A673 (cell line): ENCODE results near the gene RUNDC3A. TPM values are rescaled to one million over a fixed set of nuclear protein-coding genes. Genes with fewer than 3 reads are reported as not detected.
A peak's percentile ranks its signal among the peaks of the same experiment; 100 is the strongest.

Experiments
- BruUV-seq: library from RNA; stranded (reverse); fragments of 400-500 nt; replicated peaks from 2 replicates; lab custom pipeline; 2021; lab: Mats Ljungman, UMichigan
- CTCF ChIA-PET: fragments of 300-600 bp; sonication (Branson Sonifier 250); formaldehyde crosslinking; loops from one replicate; lab custom pipeline; 2022; ENCODE audit warnings: antibody characterized with exemption; lab: Charles Lee
- POLR2A ChIA-PET: fragments of 300-600 bp; sonication (Branson Sonifier 250); formaldehyde crosslinking; loops from one replicate; lab custom pipeline; 2022; ENCODE audit warnings: antibody characterized with exemption; ENCODE audit not compliant: low non-redundant PET; lab: Charles Lee
- DNase-seq: peaks from one replicate; pipeline ENCODE4 v3.0.0-alpha.2; 2015; ENCODE audit warnings: low spot score
- H3K27ac ChIP-seq: fragments of 200-600 bp; sonication (generic); 2 replicates; pipeline ENCODE4 v1.5.1; 2016; ENCODE audit warnings: mixed run types, low read depth, mild to moderate bottlenecking, mixed read lengths, antibody characterized with exemption, low read length; ENCODE audit not compliant: poor library complexity, severe bottlenecking
- H3K27me3 ChIP-seq: fragments of 200-600 bp; sonication (generic); replicated peaks from 2 replicates; pipeline ENCODE4 v1.6.1; 2017; ENCODE audit warnings: mixed run types, low read depth, mild to moderate bottlenecking, mixed read lengths, antibody characterized with exemption, low read length; ENCODE audit not compliant: insufficient read depth, poor library complexity
- H3K36me3 ChIP-seq: fragments of 200-600 bp; sonication (generic); 2 replicates; pipeline ENCODE4 v1.6.1; 2016; ENCODE audit warnings: mixed run types, mild to moderate bottlenecking, mixed read lengths, antibody characterized with exemption, low read length; ENCODE audit not compliant: insufficient read depth, poor library complexity, severe bottlenecking
- H3K4me1 ChIP-seq: fragments of 200-600 bp; sonication (generic); 2 replicates; pipeline ENCODE4 v1.6.1; 2017; ENCODE audit warnings: mixed run types, mild to moderate bottlenecking, mixed read lengths, antibody characterized with exemption, low read length; ENCODE audit not compliant: insufficient read depth, poor library complexity, severe bottlenecking
- H3K4me3 ChIP-seq: fragments of 200-600 bp; sonication (generic); 2 replicates; pipeline ENCODE4 v1.5.1; 2016; ENCODE audit warnings: low read depth, mixed run types, mild to moderate bottlenecking, mixed read lengths, low read length; ENCODE audit not compliant: poor library complexity, severe bottlenecking
- H3K9me3 ChIP-seq: fragments of 200-600 bp; sonication (generic); 2 replicates; pipeline ENCODE4 v1.6.1; 2016; ENCODE audit warnings: mixed run types, low read depth, mild to moderate bottlenecking, mixed read lengths, antibody characterized with exemption, low read length; ENCODE audit not compliant: poor library complexity, severe bottlenecking
- CTCF ChIP-seq: fragments of 300-800, 200-600 bp; sonication (generic); conservative IDR thresholded peaks from 2 replicates; pipeline ENCODE4 v1.5.1; 2017; ENCODE audit warnings: low read depth, mild to moderate bottlenecking, antibody characterized with exemption, low read length, moderate library complexity, mixed read lengths
- EZH2 ChIP-seq: fragments of 200-600 bp; sonication (generic); IDR thresholded peaks from 2 replicates; pipeline ENCODE4 v1.6.1; 2017; ENCODE audit warnings: borderline replicate concordance, low read depth, mild to moderate bottlenecking, mixed read lengths, antibody characterized with exemption, low read length; ENCODE audit not compliant: poor library complexity, severe bottlenecking
- intact Hi-C: fragments of 100-400 bp; cut with micrococcal nuclease; formaldehyde crosslinking; loops from one replicate; pipeline ENCODE4 v1.10.0; 2022; ENCODE audit not compliant: unreplicated experiment
- total RNA-seq: library from RNA; stranded (reverse); gene quantifications from 2 replicates; pipeline ENCODE4 v1.2.3, GENCODE V29; 2021

Gene RUNDC3A
- total RNA-seq, 1 experiment from 2014 or later = 0.56 TPM

- POLR2A ChIA-PET = interaction anchor here (0.6 kb wide), 1 partner anchor 136 kb away, joined by 10 read pairs; no protein-coding TSS in a partner anchor
- H3K4me1 ChIP-seq = no peaks in the 10 kb centered on the region
- CTCF ChIA-PET = no interaction called here
- intact Hi-C loops = no loop called here
- H3K4me3 ChIP-seq = peak overlapping the region; percentile 33
- no peaks in the 10 kb centered on the region for H3K36me3 ChIP-seq
- H3K27ac ChIP-seq = no peak overlapping the region
- H3K27me3 ChIP-seq = no peaks in the 10 kb centered on the region
- peak; percentile 24 for DNase-seq
- TF ChIP-seq CTCF (no peak), EZH2 (no peak)
- BruUV-seq = no TSS peak
- H3K9me3 ChIP-seq = no peaks in the 10 kb centered on the region
Observed at GRCh38 chr17:44353672-44354331, 45.4 kb downstream of the RUNDC3A start.

- no TSS peak for BruUV-seq
- no peak for DNase-seq
Observed at GRCh38 chr17:44354582-44355561, 46.5 kb downstream of the RUNDC3A start.

More at GRCh38 chr17:44354582-44355561, 46.5 kb downstream of the RUNDC3A start:
- POLR2A ChIA-PET = interaction anchor here (0.6 kb wide), 1 partner anchor 137 kb away, joined by 10 read pairs; no protein-coding TSS in a partner anchor
- H3K27me3 ChIP-seq = no peaks in the 10 kb centered on the region
- no peaks in the 10 kb centered on the region for H3K4me1 ChIP-seq
- H3K4me3 ChIP-seq = no peak overlapping the region
- intact Hi-C loops = no loop called here
- H3K36me3 ChIP-seq = no peaks in the 10 kb centered on the region
- no peaks in the 10 kb centered on the region for H3K9me3 ChIP-seq
- CTCF ChIA-PET = no interaction called here
- no peak overlapping the region for H3K27ac ChIP-seq
- TF ChIP-seq EZH2 (no peak), CTCF (no peak)
